Dedifferentiated amniotic fluid mesenchymal stem cell (primary cell): ENCODE data around the gene ZBTB16.
A peak's percentile ranks its signal among the peaks of the same experiment; 100 is the strongest.

Experiments
- DNase-seq: peaks from one replicate; pipeline ENCODE4 v3.0.0-alpha.2; 2016; ENCODE audit errors: extremely low spot score

The ZBTB16 gene

DNA sequence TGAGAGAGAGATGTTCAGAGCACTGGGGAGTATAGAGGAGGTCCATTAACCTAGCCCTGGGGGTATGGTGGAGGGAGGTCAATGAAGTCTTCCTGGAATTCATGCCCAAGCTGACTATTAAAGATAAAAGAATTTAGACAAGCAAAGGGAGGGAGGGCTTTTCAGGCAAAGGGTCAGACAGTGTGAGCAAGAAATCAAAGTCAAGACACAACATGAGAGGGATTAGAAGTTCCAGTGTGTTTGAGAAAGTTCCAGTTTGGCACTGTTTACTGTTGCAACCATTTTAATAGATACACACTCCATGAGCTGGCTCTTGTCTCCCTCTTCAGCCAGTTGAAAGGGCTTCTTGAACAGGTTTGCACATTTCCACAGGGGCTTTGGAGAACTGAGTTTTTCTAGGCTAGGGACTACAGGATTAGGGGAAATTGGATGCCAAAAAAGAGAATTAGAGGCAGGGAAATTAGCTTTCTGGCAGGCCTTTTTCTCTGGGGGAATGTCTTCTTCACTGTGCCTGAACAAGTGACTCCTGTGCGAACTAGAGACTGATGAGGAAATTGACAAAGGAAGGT lies 222.0 kb downstream of the ZBTB16 start:
- no peak for DNase-seq

- DNase-seq: no peak
These were observed 223.0 kb downstream of the ZBTB16 start for GRCh38 chr11:114282488-114282887.

- DNase-seq: no peak
These were observed 223.9 kb downstream of the ZBTB16 start for GRCh38 chr11:114283422-114283821.

DNA sequence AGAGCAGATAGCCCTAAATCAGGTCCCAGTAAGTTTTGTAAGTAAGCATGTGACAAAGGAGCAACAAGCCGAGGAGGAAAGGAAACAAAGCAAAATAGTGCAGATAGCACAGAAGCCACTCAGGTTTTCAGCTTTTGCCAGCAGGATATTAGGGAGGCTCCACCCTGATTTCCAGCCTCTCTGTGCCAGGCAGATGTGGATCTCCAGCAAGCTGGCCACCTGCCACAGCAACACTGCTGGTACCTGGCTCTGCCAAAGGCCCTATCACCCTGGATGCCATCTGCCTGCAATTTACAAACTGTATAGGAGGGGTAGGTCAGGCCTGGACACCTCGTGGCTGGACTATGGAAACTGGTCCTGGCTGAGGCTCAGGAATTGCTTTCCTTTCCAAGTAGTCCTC lies 224.5 kb downstream of the ZBTB16 start:
- no peak for DNase-seq

DNA sequence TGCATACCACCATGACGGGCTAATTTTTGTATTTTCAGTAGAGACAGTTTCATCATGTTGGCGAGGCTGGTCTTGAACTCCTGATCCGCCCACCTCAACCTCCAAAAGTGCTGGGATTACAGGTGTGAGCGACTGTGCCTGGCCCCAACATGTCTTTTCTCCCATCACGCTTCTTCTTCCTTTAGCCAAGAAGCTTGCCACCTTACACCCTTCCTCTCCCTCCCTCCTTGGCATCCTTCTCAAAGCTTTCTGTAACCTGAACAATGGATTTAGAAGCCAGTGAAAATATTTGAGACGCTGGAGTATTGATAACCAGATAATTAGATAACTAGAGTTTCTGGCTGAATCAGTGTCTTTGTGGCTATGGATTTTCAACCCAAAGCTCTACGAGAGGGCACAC lies 225.4 kb downstream of the ZBTB16 start:
- DNase-seq: no peak

DNA sequence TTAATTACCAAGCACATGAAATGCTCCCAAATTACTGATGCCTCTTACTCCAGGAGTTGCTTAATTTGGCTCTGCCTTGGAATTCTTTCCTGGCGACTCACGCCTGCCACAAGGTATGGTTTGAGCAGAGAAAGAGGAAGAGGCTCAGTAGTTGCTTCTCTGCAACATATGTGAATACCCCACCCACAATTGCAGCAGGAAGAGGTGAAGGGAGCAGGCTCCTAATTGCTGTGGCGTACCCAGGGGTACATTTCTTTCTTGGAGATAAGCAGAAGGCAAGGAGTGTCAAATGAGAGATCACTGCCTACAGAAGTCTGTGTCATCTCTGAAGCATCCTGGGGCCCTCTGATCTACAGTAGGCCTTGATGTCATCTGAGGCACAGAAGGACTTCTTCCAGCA lies 226.1 kb downstream of the ZBTB16 start:
- no peak for DNase-seq

GRCh38 chr11:114286229-114286628 lies 226.7 kb downstream of the ZBTB16 start:
- no peak for DNase-seq

- no peak for DNase-seq
These were observed 227.6 kb downstream of the ZBTB16 start for GRCh38 chr11:114287154-114287553.

DNA sequence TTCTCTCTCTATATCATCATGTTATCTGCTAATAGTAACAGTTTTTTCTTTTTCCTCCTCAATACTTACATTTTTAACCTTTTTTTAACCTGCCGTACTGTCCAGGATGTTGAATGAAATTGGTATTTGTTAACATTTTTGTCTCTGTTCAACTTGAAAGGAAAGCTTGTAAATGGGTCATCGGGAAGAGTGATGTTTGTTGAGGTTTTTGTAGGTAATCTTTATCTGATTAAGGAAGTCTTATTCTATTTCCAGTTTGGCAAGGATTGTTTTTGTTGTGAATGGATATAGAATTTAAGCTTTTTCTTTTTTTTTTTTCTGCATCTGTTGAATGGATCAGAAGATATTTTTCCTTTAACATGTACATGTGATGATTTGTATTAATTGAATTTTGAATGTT lies 228.6 kb downstream of the ZBTB16 start:
- no peak for DNase-seq

GRCh38 chr11:114289779-114290178 lies 230.3 kb downstream of the ZBTB16 start:
- DNase-seq: no peak

DNA sequence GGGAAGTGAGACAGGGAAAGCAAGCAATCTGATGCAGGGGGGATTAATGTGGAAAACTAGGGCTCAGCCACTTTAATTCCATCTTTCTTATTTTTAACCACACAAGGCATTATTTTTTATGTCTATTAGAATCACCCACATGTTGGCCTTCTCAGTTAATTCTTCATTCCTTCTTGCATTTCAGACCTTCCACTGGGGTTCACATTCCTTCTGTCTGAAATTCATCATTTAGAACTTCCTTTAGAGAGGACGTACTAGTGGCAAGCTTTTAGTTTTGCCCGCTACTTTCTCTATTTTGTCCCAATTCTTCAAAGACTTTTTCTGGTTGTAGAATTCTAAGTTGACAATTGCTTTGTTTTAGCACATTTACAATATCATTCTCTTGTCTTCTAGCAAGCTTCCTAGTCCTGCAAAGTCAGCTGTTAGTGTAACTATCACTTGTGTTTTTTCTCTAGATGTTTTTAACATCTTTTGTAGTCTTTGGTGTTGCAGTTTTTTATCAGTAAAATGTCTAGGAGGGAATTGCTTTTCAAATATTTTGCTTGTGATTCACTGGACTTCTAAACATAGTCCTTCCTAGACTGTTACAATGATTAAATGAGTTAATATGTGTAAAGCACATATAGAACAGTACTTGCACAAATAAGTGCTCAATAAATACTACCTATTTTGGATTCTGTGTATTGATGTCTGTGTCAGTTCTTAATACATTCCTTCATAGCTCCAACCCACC lies 231.2 kb downstream of the ZBTB16 start:
- no peak for DNase-seq

DNA sequence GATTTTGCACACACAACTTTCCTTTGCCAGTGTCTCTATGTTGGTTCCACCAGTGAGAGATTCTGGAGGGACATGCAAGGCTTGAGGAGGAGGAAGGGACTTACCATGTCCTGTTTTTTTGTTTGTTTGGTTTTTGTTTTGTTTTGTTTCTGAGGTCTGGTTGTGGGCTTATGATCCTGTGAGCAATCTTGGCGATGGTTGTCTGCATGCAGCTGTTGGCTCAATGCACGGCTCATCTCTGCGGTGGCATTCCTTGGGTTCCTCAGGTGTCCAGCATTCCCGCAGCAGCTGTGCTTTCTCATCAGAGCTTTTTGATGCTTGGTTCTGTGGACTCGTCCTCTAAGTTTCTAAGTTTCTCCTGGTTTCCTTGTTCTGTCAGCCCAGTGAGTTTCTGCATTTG lies 231.9 kb downstream of the ZBTB16 start:
- no peak for DNase-seq

- DNase-seq: peak; percentile 74
These were observed 232.6 kb downstream of the ZBTB16 start for GRCh38 chr11:114291842-114292680.

DNA sequence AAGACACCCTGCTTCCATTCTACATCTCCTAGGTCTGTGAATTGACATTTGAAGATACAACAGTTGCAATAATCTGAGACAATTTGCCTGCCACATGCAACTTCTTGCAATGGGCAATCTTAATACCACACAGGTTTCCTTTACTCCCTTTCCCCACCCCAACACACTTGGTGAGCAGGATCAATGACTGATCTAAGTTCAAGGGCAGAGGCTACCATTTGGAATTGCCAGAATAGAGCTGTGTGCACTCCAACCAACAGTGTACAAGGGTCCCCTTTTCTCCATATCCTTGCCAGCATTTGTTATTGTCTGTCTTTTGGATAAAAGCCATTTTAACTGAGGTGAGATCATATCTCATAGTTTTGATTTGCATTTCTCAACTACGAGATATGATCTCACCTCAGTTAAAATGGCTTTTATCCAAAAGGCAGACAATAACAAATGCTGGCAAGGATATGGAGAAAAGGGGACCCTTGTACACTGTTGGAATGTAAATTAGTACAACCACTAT lies 233.7 kb downstream of the ZBTB16 start:
- no peak for DNase-seq

DNA sequence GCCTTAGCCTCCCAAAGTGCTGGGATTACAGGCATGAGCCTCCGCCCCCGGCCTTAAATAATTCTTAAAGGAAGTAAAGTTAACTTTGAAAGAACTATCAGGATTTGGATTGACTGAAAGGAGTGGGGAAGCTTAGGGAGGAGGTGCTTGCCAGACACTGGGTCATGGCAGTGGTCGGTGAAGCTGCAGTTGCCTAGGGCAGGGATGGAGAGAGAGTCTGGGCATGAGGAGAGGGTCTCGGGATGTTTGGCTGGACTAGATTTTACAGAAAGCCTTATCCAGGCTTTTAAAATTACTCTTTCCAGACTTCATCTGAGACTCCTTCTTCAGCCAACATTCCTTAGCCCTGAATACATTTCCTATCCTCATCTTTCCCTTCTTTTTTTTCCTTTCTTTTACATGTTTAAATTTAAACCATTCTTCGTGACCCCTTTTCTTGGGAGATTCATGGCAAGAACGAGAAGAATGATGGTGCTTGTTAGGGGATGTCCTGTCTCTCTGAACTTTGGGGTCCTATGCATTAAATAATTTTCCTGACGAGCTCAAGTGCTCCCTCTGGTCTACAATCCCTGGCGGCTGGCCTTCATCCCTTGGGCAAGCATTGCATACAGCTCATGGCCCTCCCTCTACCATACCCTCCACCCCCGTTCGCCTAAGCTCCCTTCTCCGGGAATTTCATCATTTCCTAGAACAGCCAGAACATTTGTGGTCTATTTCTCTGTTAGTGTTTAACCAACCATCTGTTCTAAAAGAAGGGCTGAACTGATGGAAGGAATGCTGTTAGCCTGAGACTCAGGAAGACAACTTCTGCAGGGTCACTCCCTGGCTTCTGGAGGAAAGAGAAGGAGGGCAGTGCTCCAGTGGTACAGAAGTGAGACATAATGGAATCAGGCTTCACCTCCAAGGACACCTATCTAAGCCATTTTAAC lies 236.4 kb downstream of the ZBTB16 start, which contains the start of gene NNMT:
TSS of gene NNMT (plus strand) at position 724 of the 929 bp plus-strand sequence. CDS start at position 882, 158 bp downstream.
- peak; percentile 95 for DNase-seq

DNA sequence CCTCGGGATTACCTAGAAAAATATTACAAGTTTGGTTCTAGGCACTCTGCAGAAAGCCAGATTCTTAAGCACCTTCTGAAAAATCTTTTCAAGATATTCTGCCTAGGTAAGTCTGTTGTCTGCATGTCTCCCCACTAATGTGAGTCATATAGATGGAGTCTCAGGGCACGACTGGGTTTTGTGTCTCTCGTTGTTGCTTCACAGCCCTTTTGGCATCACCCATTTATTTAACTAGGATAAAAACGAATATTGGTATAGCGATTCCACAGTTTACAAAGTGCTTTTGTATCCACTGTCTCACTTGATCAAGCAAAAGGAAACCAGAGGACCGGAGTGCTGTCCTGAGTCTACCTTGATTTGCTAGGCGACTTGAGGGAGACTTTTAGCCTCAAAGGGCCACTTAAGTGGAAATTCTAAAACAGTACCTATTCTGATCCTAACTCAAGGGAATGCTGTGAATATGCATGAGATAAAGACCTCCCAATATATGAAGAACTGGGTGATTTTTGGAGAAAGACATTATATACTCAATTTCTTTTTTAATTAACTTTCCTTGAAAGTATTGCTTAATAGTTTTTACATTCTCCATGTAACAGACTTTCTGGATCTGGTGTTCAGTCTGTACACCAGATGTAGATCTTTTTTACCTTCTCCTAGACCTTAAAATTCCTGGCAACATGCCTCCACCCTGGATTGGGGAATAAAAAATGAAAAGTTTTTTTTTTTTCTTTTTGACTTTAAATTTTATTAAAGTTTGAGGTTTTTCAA lies 237.3 kb downstream of the ZBTB16 start:
- no peak for DNase-seq

DNA sequence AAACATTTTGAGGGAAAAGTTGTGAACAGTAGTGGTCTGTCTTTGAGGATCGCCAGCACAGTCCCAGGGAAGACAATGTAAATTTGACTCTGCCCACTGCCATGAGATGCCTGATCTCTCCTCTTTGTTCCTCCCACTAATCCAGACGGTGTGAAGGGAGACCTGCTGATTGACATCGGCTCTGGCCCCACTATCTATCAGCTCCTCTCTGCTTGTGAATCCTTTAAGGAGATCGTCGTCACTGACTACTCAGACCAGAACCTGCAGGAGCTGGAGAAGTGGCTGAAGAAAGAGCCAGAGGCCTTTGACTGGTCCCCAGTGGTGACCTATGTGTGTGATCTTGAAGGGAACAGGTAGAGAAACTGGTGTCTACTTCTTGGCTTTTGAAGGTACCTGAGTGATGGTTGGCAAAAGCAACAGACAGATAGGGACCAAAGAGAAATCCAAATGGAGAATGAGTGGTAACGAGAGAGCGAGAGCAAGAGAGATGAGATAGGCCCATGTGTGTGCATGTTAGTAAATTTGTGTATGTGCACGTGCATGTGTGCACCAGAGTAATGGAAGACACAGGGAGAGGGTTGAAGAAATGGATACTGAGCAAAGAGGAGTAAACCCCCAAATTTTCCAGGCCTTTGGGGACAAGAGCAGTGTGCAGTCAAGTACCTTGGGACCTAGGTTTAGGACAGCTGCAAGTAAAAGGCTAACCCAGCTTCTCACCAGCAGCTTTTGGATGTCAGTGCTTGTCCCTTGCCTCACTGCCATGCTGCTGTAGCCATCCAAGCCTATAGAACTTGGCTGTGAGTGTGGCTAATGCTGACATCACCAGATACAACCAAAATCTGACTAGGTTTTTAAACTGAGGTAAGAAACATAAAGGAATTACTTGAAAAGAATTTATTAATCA lies 238.5 kb downstream of the ZBTB16 start:
- DNase-seq: no peak

DNA sequence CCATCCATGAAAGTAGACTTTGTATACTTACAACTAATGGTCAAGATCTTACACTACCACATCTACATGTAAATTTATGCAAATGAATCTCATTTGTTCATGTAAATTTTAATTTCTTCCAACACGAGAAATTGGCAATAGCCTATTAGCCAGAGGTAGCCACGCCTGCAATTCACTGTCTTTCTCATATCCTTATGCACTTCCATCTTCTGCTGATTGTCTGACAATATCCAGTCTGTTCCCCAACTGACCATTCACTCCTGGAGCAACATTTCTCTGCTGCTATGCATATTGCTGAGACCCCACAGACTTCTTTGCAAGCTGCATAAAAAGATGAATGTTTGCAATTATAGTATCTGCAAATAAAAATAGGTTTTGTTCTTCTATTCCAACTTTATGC lies 239.2 kb downstream of the ZBTB16 start:
- DNase-seq: no peak
